GM12878 (cell line): ENCODE results near the gene UQCC2. TPM values are rescaled to one million over a fixed set of nuclear protein-coding genes. Genes with fewer than 3 reads are reported as not detected.

Experiments
- ATAC-seq: fragments of 200-7000 bp; cut with Tn5 transposase; 3 replicates; pipeline ENCODE4 v1.9.1; 2020; ENCODE audit warnings: mild to moderate bottlenecking, moderate library complexity
- BruUV-seq: library from RNA; stranded (reverse); fragments of 400-500 nt; replicated peaks from 2 replicates; lab custom pipeline; 2021; lab: Mats Ljungman, UMichigan
- CTCF ChIA-PET: fragments of 300-600 bp; sonication (Branson Sonifier 250); formaldehyde crosslinking; extraction: SDS; loops from one replicate; lab custom pipeline; 2021; ENCODE audit warnings: inconsistent platforms; lab: Yijun Ruan, JAX
- POLR2A ChIA-PET: fragments of 350-600 bp; formaldehyde crosslinking; extraction: SDS; loops from one replicate; lab custom pipeline; 2021; ENCODE audit warnings: inconsistent platforms; lab: Charles Lee
- RAD21 ChIA-PET: fragments of 300-600 bp; sonication (Branson Sonifier 250); formaldehyde crosslinking; loops from one replicate; lab custom pipeline; 2023; ENCODE audit warnings: antibody characterized with exemption; ENCODE audit not compliant: unreplicated experiment; lab: Charles Lee
- SMC1A ChIA-PET: fragments of 300-600 bp; sonication (Branson Sonifier 250); formaldehyde crosslinking; loops from one replicate; lab custom pipeline; 2023; ENCODE audit not compliant: unreplicated experiment, uncharacterized antibody; lab: Charles Lee
- DNase-seq: peaks from one replicate; pipeline ENCODE4 v3.0.0-alpha.2; 2011; ENCODE audit warnings: low read depth, low spot score
- FAIRE-seq: peaks from 3 replicates; lab custom pipeline; 2011; peaks lifted over from hg19 to GRCh38; lab: Jason Lieb, UNC
- H2AFZ ChIP-seq: 2 replicates; pipeline ENCODE4 v1.6.0; 2011; ENCODE audit warnings: low read depth, low read length, control low read depth; ENCODE audit not compliant: control insufficient read depth
- H3K27ac ChIP-seq: 2 replicates; pipeline ENCODE4 v1.5.1; 2011; ENCODE audit warnings: control low read depth; ENCODE audit not compliant: control insufficient read depth, insufficient read depth
- H3K27me3 ChIP-seq, 2 experiments: replicated peaks in 1 of 2; 2 replicates each; pipeline versions ENCODE4 v1.6.0 to v1.6.1; 2011; ENCODE audit warnings: low read length in 1 of 2; ENCODE audit not compliant: control insufficient read depth in 2 of 2, insufficient read depth in 2 of 2
- H3K36me3 ChIP-seq, 2 experiments: 2 replicates each; pipeline ENCODE4 v1.5.1; 2011; ENCODE audit warnings: low read length in 1 of 2; ENCODE audit not compliant: control insufficient read depth in 2 of 2, insufficient read depth in 2 of 2
- H3K4me1 ChIP-seq: 2 replicates; pipeline ENCODE4 v1.6.1; 2011; ENCODE audit warnings: mild to moderate bottlenecking, low read length, moderate library complexity, mixed read lengths; ENCODE audit not compliant: control insufficient read depth, insufficient read depth
- H3K4me2 ChIP-seq: 2 replicates; pipeline ENCODE4 v1.6.0; 2011; ENCODE audit warnings: control low read depth; ENCODE audit not compliant: control insufficient read depth, insufficient read depth
- H3K4me3 ChIP-seq: fragments of 200-600 bp; sonication (generic); 2 replicates; pipeline ENCODE4 v1.5.1; 2016
- H3K79me2 ChIP-seq: 2 replicates; pipeline ENCODE4 v1.6.0; 2011; ENCODE audit warnings: low read length; ENCODE audit not compliant: control insufficient read depth, insufficient read depth
- H3K9ac ChIP-seq: 2 replicates; pipeline ENCODE4 v1.8.0; 2011; ENCODE audit warnings: low read length, control low read depth, mixed read lengths; ENCODE audit not compliant: control insufficient read depth, insufficient read depth
- H3K9me3 ChIP-seq: replicated peaks from 3 replicates; pipeline ENCODE4 v1.5.1; 2011; ENCODE audit warnings: mild to moderate bottlenecking, low read length; ENCODE audit not compliant: control insufficient read depth, insufficient read depth
- H4K20me1 ChIP-seq: 2 replicates; pipeline ENCODE4 v1.6.0; 2011; ENCODE audit not compliant: control insufficient read depth, insufficient read depth
- FOXM1 ChIP-seq: IDR thresholded peaks from 2 replicates; pipeline ENCODE4 v1.6.1; 2012; ENCODE audit warnings: low read depth, mild to moderate bottlenecking, inconsistent platforms, low read length, moderate library complexity
- IRF4 ChIP-seq: IDR thresholded peaks from 2 replicates; pipeline ENCODE4 v1.6.1; 2011; ENCODE audit warnings: low read depth, low read length
- NFXL1 ChIP-seq: fragments of 450-650 bp; IDR thresholded peaks from 2 replicates; pipeline ENCODE4 v1.6.1; 2017; ENCODE audit warnings: antibody characterized with exemption, mild to moderate bottlenecking, borderline replicate concordance
- NR2C2 ChIP-seq: IDR thresholded peaks from 2 replicates; pipeline ENCODE4 v1.6.1; 2011; ENCODE audit warnings: borderline replicate concordance, low read depth; ENCODE audit not compliant: control insufficient read depth, insufficient read length
- SP1 ChIP-seq: IDR thresholded peaks from one replicate; pipeline ENCODE4 v1.6.1; 2011; ENCODE audit warnings: low read depth, low read length
- STAT3 ChIP-seq: IDR thresholded peaks from 2 replicates; pipeline ENCODE4 v1.6.1; 2011; ENCODE audit warnings: low read depth, low read length, improper control_type of control experiment
- TBL1XR1 ChIP-seq: IDR thresholded peaks from 2 replicates; pipeline ENCODE4 v1.6.1; 2012; ENCODE audit warnings: low read depth, low read length, improper control_type of control experiment
- WGBS: methylation state at CpG from one replicate; pipeline ENCODE4 v1.1.6; 2016; ENCODE audit warnings: low lambda C conversion rate; ENCODE audit not compliant: insufficient replicate concordance, insufficient coverage; ENCODE audit errors: missing lambda C conversion rate; 5-methylcytosine and 5-hydroxymethylcytosine counted together
- in situ Hi-C: fragments of 300-500 bp; cut with MboI; formaldehyde crosslinking; loops from 9 replicates; pipeline ENCODE4 v1.14.3; 2018; ENCODE audit warnings: mixed read lengths
- intact Hi-C: fragments of 100-400 bp; cut with micrococcal nuclease; formaldehyde crosslinking; loops from one replicate; pipeline ENCODE4 v1.14.2; 2022; ENCODE audit not compliant: unreplicated experiment
- polyA plus RNA-seq, 11 experiments: library from polyadenylated mRNA; depleted of rRNA in 4 of 11; unstranded in 6 of 11; stranded (reverse) in 5 of 11; fragments of >200 nt; fragmentation: Nextera tagmentation in 4 of 11; fragmentation: Illumina TruSeq in 1 of 11; extraction: Ambion mirVana in 4 of 11; extraction: Trizol in 1 of 11; gene quantifications; 1 replicate in 1 of 11; 2 replicates in 10 of 11; pipeline versions ENCODE4 v1.2.1 to v1.2.3, GENCODE V29; 2011 to 2016; ENCODE audit warnings: inconsistent platforms in 2 of 11, missing spikeins in 2 of 11, low read depth in 1 of 11
- total RNA-seq, 4 experiments: library from RNA; depleted of rRNA in 3 of 4; stranded (reverse); fragments of >200 nt in 3 of 4; fragmentation: Illumina TruSeq in 1 of 4; extraction: Trizol in 1 of 4; gene quantifications; 2 replicates each; pipeline versions ENCODE4 v1.2.1 to v1.2.3, GENCODE V29; 2013 to 2021

UQCC2 gene
- total and polyA plus RNA-seq, 10 of the 15 experiments (the other 5 are each of a cell fraction or from before 2014, with no cell fraction given), result 40.6 to 478 (median 71.2) TPM

DNA sequence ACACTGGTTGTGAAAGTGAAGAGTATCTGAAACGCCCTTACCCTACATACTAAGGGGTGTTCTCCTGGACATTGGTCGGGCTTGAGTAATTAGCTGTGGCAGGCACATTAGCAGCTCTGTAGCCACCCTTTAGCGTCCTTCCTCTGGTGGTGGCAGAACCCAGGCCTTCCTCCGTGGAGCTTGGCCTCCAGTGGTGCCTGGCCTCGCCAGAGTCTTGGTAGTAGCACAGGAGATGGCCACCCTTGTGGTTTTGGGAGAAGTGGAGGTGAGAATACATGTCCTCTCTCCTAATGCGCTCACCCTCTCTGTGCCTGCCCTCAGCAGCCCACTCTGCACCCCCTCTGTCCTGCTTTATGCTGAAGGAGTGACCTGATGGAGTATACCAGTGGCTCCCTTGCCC, 17.6 kb upstream of the UQCC2 start:
- no TSS peak for BruUV-seq
- no peak overlapping the region for H2AFZ ChIP-seq
- no peak overlapping the region for H3K9ac ChIP-seq
- SMC1A ChIA-PET, result no interaction called here
- no peaks in the 10 kb centered on the region for H3K36me3 ChIP-seq
- no peak overlapping the region for H3K27ac ChIP-seq
- no peak for ATAC-seq
- in situ Hi-C loops (no loop called here), intact Hi-C loops (no loop called here)
- H3K4me1 ChIP-seq, result no peaks in the 10 kb centered on the region
- POLR2A ChIA-PET, result no interaction called here
- H3K27me3 ChIP-seq, result peaks cover 2 to 7% of the 10 kb centered on the region in 2 experiments; a peak in 2 of 4 replicates
- CTCF ChIA-PET, result interaction anchor here (1.0 kb wide), 1 partner anchor 17 kb away, joined by 3 read pairs; the partner anchor contains the start of gene UQCC2
- RAD21 ChIA-PET, result no interaction called here
- H4K20me1 ChIP-seq, result no peaks in the 10 kb centered on the region; the same call in 1 of the 2 replicates
- no peaks in the 10 kb centered on the region for H3K79me2 ChIP-seq
- no peaks in the 10 kb centered on the region for H3K9me3 ChIP-seq
- H3K4me2 ChIP-seq, result no peak overlapping the region
- TF ChIP-seq FOXM1, result no peak
- TF ChIP-seq SP1, result no peak
- no peak overlapping the region for H3K4me3 ChIP-seq
- WGBS, result 23% methylated on average over 6 of the region's 6 CpGs
- no peak for DNase-seq
- no peak for FAIRE-seq

DNA sequence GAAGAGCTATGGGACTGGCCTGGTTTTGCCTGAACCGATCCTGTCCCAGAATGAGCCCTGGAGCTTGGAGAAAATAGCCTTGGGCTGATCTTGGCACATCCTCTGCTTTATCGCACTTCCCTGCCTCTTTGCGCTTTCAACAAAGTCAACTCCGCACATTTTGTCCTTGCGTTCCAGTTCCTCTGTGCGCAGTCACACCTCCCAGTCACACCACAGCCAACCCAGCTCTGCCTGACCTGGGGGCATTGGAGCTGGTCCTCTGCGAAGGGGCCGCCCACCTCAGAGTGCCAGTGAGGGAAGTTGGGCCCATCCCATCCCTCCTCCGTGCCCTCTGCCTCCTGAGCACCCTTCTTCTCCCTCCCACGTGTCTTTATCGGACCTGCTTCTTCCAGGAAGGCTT, 16.9 kb upstream of the UQCC2 start:
- Histone ChIP-seq H3K9ac (no peak overlapping the region), H3K79me2 (no peaks in the 10 kb centered on the region), H3K4me1 (no peaks in the 10 kb centered on the region), H3K9me3 (no peaks in the 10 kb centered on the region), H4K20me1 (no peaks in the 10 kb centered on the region; the same call in 1 of the 2 replicates), H3K36me3 (no peaks in the 10 kb centered on the region), H3K4me3 (no peak overlapping the region), H3K27ac (no peak overlapping the region), H2AFZ (no peak overlapping the region), H3K27me3 (peaks cover 4 to 11% of the 10 kb centered on the region in 2 experiments; a peak in 2 of 4 replicates), H3K4me2 (no peak overlapping the region)
- POLR2A ChIA-PET, result no interaction called here
- TF ChIP-seq TBL1XR1 (no peak), NR2C2 (no peak), NFXL1 (no peak), STAT3 (no peak), IRF4 (no peak)
- intact Hi-C loops (no loop called here), in situ Hi-C loops (no loop called here)
- SMC1A ChIA-PET, result no interaction called here
- BruUV-seq, result no TSS peak
- DNase-seq, result no peak
- ATAC-seq, result no peak
- RAD21 ChIA-PET, result no interaction called here
- WGBS, result 69% methylated on average over 11 of the region's 11 CpGs
- CTCF ChIA-PET, result interaction anchor here (0.9 to 1.0 kb wide), 2 partner anchors 17 to 38 kb away, joined by 3 read pairs; partner anchors contain the start of gene UQCC2
- no peak for FAIRE-seq
